SK-N-SH (cell line): Measurements from ENCODE around the gene NPAT. TPM values are rescaled to one million over a fixed set of nuclear protein-coding genes. Genes with fewer than 3 reads are reported as not detected.

Experiments
- CTCF ChIA-PET: fragments of 300-600, 350-600 bp; formaldehyde crosslinking; extraction: SDS; loops from one replicate; lab custom pipeline; 2021; lab: Yijun Ruan, JAX
- POLR2A ChIA-PET: fragments of 350-600 bp; sonication (Branson Sonifier 250); formaldehyde crosslinking; extraction: SDS; loops from one replicate; lab custom pipeline; 2020; ENCODE audit warnings: antibody characterized with exemption, inconsistent platforms; lab: Yijun Ruan, JAX
- DNase-seq: peaks from one replicate; pipeline ENCODE4 v3.0.0; 2012
- H2AFZ ChIP-seq: fragments of 200-600 bp; sonication (generic); 2 replicates; pipeline ENCODE4 v1.8.1; 2016; ENCODE audit warnings: antibody characterized with exemption, mild to moderate bottlenecking, low read depth
- H3F3A ChIP-seq: fragments of 200-600 bp; sonication (generic); replicated peaks from 2 replicates; pipeline ENCODE3; 2016; ENCODE audit warnings: antibody characterized with exemption, mild to moderate bottlenecking; ENCODE audit not compliant: insufficient read depth
- H3K27ac ChIP-seq, 2 experiments: fragments of 200-500 bp in 1 of 2; fragments of 200-600 bp in 1 of 2; sonication (Bioruptor generic) in 1 of 2; sonication (generic), shearing (Covaris generic) in 1 of 2; 2 replicates each; pipeline versions ENCODE4 v1.5.1 to v1.6.1; 2014 to 2016; ENCODE audit warnings: low read depth in 2 of 2, inconsistent platforms in 1 of 2, low read length in 1 of 2, mild to moderate bottlenecking in 1 of 2, mixed read lengths in 1 of 2
- H3K27me3 ChIP-seq: fragments of 200-600 bp; sonication (generic), shearing (Covaris generic); 2 replicates; pipeline ENCODE4 v1.6.1; 2016; ENCODE audit warnings: mixed run types; ENCODE audit not compliant: insufficient read depth
- H3K36me3 ChIP-seq, 2 experiments: fragments of 200-500 bp in 1 of 2; fragments of 200-600 bp in 1 of 2; sonication (Bioruptor generic) in 1 of 2; sonication (generic) in 1 of 2; replicated peaks in 1 of 2; 2 replicates each; pipeline versions ENCODE3 to v1.5.1; 2014 to 2016; ENCODE audit warnings: low read length in 1 of 2, mild to moderate bottlenecking in 1 of 2; ENCODE audit not compliant: insufficient read depth in 2 of 2, control insufficient read depth in 1 of 2
- H3K4me1 ChIP-seq, 2 experiments: fragments of 200-500 bp in 1 of 2; fragments of 200-600 bp in 1 of 2; sonication (Bioruptor generic) in 1 of 2; sonication (generic), shearing (Covaris generic) in 1 of 2; 2 replicates each; pipeline versions ENCODE4 v1.5.1 to v1.6.1; 2014 to 2016; ENCODE audit warnings: low read depth in 1 of 2, low read length in 1 of 2, mixed run types in 1 of 2; ENCODE audit not compliant: insufficient read depth in 2 of 2, control insufficient read depth in 1 of 2
- H3K4me2 ChIP-seq: fragments of 200-600 bp; sonication (generic), shearing (Covaris generic); 2 replicates; pipeline ENCODE4 v1.6.1; 2017; ENCODE audit warnings: mixed run types
- H3K4me3 ChIP-seq, 2 experiments: fragments of 200-500 bp in 1 of 2; fragments of 200-600 bp in 1 of 2; sonication (Bioruptor generic) in 1 of 2; sonication (generic), shearing (Covaris generic) in 1 of 2; 2 replicates each; pipeline versions ENCODE4 v1.5.1 to v1.8.1; 2014 to 2016; ENCODE audit warnings: low read depth in 2 of 2, inconsistent platforms in 1 of 2, low read length in 1 of 2, mild to moderate bottlenecking in 1 of 2, mixed read lengths in 1 of 2, moderate library complexity in 1 of 2
- H3K79me2 ChIP-seq: fragments of 200-600 bp; sonication (generic); 2 replicates; pipeline ENCODE4 v1.8.1; 2017; ENCODE audit warnings: mild to moderate bottlenecking; ENCODE audit not compliant: insufficient read depth
- H3K9ac ChIP-seq: fragments of 200-600 bp; sonication (generic); 2 replicates; pipeline ENCODE4 v1.6.1; 2017; ENCODE audit warnings: mixed run types
- H3K9me2 ChIP-seq: fragments of 200-600 bp; sonication (generic); 2 replicates; pipeline ENCODE4 v1.6.1; 2017; ENCODE audit warnings: mixed run types
- H3K9me3 ChIP-seq: fragments of 200-600 bp; sonication (generic); 2 replicates; pipeline ENCODE4 v1.6.1; 2017; ENCODE audit warnings: mixed run types, mild to moderate bottlenecking, moderate library complexity
- H4K20me1 ChIP-seq: fragments of 200-600 bp; sonication (generic); 2 replicates; pipeline ENCODE4 v1.6.1; 2017; ENCODE audit warnings: mild to moderate bottlenecking, mixed run types; ENCODE audit not compliant: insufficient read depth
- CTCF ChIP-seq: fragments of 200-600 bp; sonication (generic); IDR thresholded peaks from 2 replicates; pipeline ENCODE4 v1.6.1; 2017; ENCODE audit warnings: antibody characterized with exemption, mild to moderate bottlenecking, moderate library complexity
- EP300 ChIP-seq, 2 experiments: IDR thresholded peaks; 2 replicates each; pipeline versions ENCODE4 v1.4.0 to v1.6.1; 2012; ENCODE audit warnings: borderline replicate concordance in 1 of 2, low read depth in 1 of 2, low read length in 1 of 2
- FOSL2 ChIP-seq: IDR thresholded peaks from 2 replicates; pipeline ENCODE4 v1.4.0; 2012; ENCODE audit warnings: low read depth, mild to moderate bottlenecking, moderate library complexity, borderline replicate concordance
- IRF3 ChIP-seq: fragments of 150-350 bp; IDR thresholded peaks from 2 replicates; pipeline ENCODE4 v1.6.1; 2016; ENCODE audit warnings: mild to moderate bottlenecking, low read depth, low read length
- PBX3 ChIP-seq: IDR thresholded peaks from 2 replicates; pipeline ENCODE4; 2012
- POLR2AphosphoS5 ChIP-seq: IDR thresholded peaks from 2 replicates; pipeline ENCODE4 v1.6.1; 2012; ENCODE audit warnings: low read depth, low read length
- RCOR1 ChIP-seq: fragments of 150-350 bp; IDR thresholded peaks from 2 replicates; pipeline ENCODE4 v1.6.1; 2017; ENCODE audit warnings: antibody characterized with exemption, low read length
- REST ChIP-seq: IDR thresholded peaks from 2 replicates; pipeline ENCODE4 v1.6.1; 2012; ENCODE audit warnings: mild to moderate bottlenecking, low read depth, low read length, moderate library complexity
- SIN3A ChIP-seq: IDR thresholded peaks from 2 replicates; pipeline ENCODE4 v1.6.1; 2012; ENCODE audit warnings: low read depth, mild to moderate bottlenecking, low read length, moderate library complexity, borderline replicate concordance
- TAF1 ChIP-seq: IDR thresholded peaks from 2 replicates; pipeline ENCODE4 v1.6.1; 2012; ENCODE audit warnings: low read depth, mild to moderate bottlenecking, low read length, moderate library complexity, borderline replicate concordance
- USF2 ChIP-seq: fragments of 150-350 bp; IDR thresholded peaks from 2 replicates; pipeline ENCODE4 v1.6.1; 2017; ENCODE audit warnings: antibody characterized with exemption, low read length, low read depth, borderline replicate concordance
- YY1 ChIP-seq: IDR thresholded peaks from 2 replicates; pipeline ENCODE4 v1.4.0; 2012; ENCODE audit warnings: low read depth, mild to moderate bottlenecking
- WGBS: methylation state at CpG from one replicate; pipeline ENCODE4 v1.1.6; 2017; ENCODE audit warnings: low lambda C conversion rate; 5-methylcytosine and 5-hydroxymethylcytosine counted together
- polyA plus RNA-seq, 3 experiments: library from polyadenylated mRNA; depleted of rRNA; stranded (reverse); fragments of >200 nt; gene quantifications; 2 replicates each; pipeline ENCODE4 v1.2.3, GENCODE V29; 2012

NPAT gene
- polyA plus RNA-seq, 1 of the 3 experiments (the other 2 are of a cell fraction): 2.1 TPM

GRCh38 chr11:108228251-108228650 lies 5.8 kb upstream of the NPAT start:
- Histone ChIP-seq H3K9me2 (no peaks in the 10 kb centered on the region), H3F3A (peaks cover 7% of the 10 kb centered on the region), H3K4me2 (no peak overlapping the region), H4K20me1 (no peaks in the 10 kb centered on the region), H3K36me3 (peaks cover 32 to 47% of the 10 kb centered on the region in 2 experiments), H3K27ac (peak overlapping the region in 1 of 2 experiments; percentile 8; a peak in 1 of 4 replicates), H2AFZ (no peak overlapping the region), H3K4me1 (peaks cover 10 to 25% of the 10 kb centered on the region in 2 experiments; a peak in 3 of 4 replicates), H3K9ac (no peak overlapping the region), H3K27me3 (no peaks in the 10 kb centered on the region), H3K9me3 (no peaks in the 10 kb centered on the region)
- CTCF ChIA-PET: no interaction called here
- WGBS: 90% methylated on average over 2 of the region's 2 CpGs
- TF ChIP-seq EP300 (IDR thresholded peaks at IDR 0.05; ENCODE audit: borderline replicate concordance in 1 of 2, low read depth in 1 of 2, low read length in 1 of 2): no peak
- TF ChIP-seq POLR2AphosphoS5: no peak
- TF ChIP-seq RCOR1: no peak
- no peak for TF ChIP-seq TAF1
- no peak for TF ChIP-seq REST
- no peak for TF ChIP-seq YY1
- TF ChIP-seq IRF3: no peak
- TF ChIP-seq CTCF: no peak
- no peak for TF ChIP-seq USF2
- no peak for TF ChIP-seq FOSL2
- TF ChIP-seq PBX3: no peak
- no peak for TF ChIP-seq SIN3A
- TF ChIP-seq, all 33 proteins: peak for 0
- DNase-seq: no peak
- Histone ChIP-seq H3K79me2 (peaks cover 45% of the 10 kb centered on the region), H3K4me3 (no peak overlapping the region)
- POLR2A ChIA-PET: no interaction called here
